KMS-11 (cell line): ENCODE results near the gene CRTC1.

Source experiments
- H2AFZ ChIP-seq: fragments of 200-600 bp; sonication (generic); 2 replicates; pipeline ENCODE4 v1.6.1; 2016; ENCODE audit warnings: antibody characterized with exemption, mixed run types, low read depth
- H3K27ac ChIP-seq: fragments of 200-600 bp; sonication (generic); 2 replicates; pipeline ENCODE4 v1.6.1; 2016; ENCODE audit warnings: mild to moderate bottlenecking, mixed run types
- H3K27me3 ChIP-seq: fragments of 200-600 bp; sonication (generic); 2 replicates; pipeline ENCODE4 v1.6.1; 2017; ENCODE audit warnings: mild to moderate bottlenecking, low read depth, mixed run types, moderate library complexity; ENCODE audit not compliant: insufficient read depth
- H3K36me3 ChIP-seq: fragments of 200-600 bp; sonication (generic); 2 replicates; pipeline ENCODE4 v1.6.1; 2017; ENCODE audit warnings: mild to moderate bottlenecking, mixed run types; ENCODE audit not compliant: insufficient read depth
- H3K4me1 ChIP-seq: fragments of 200-600 bp; sonication (generic); 2 replicates; pipeline ENCODE4 v1.6.1; 2016; ENCODE audit warnings: mild to moderate bottlenecking, low read depth, mixed run types; ENCODE audit not compliant: poor library complexity, severe bottlenecking
- H3K4me2 ChIP-seq: fragments of 200-600 bp; sonication (generic); 2 replicates; pipeline ENCODE4 v1.7.0; 2016; ENCODE audit warnings: mild to moderate bottlenecking, mixed run types
- H3K4me3 ChIP-seq: fragments of 200-600 bp; sonication (generic); IDR thresholded peaks from 2 replicates; pipeline ENCODE4 v1.6.1; 2017; ENCODE audit warnings: low read depth, low read length, mixed read lengths; ENCODE audit not compliant: insufficient read depth
- H3K79me2 ChIP-seq: fragments of 200-600 bp; sonication (generic); 2 replicates; pipeline ENCODE4 v1.6.1; 2016; ENCODE audit warnings: low read depth, mixed run types; ENCODE audit not compliant: insufficient read depth
- H3K9ac ChIP-seq: fragments of 200-600 bp; sonication (generic); 2 replicates; pipeline ENCODE4 v1.6.1; 2016; ENCODE audit warnings: mild to moderate bottlenecking, mixed run types
- H4K20me1 ChIP-seq: fragments of 200-600 bp; sonication (generic); 2 replicates; pipeline ENCODE4 v1.6.1; 2016; ENCODE audit warnings: mild to moderate bottlenecking, mixed run types; ENCODE audit not compliant: insufficient read depth
- CTCF ChIP-seq: fragments of 200-600 bp; sonication (generic); conservative IDR thresholded peaks from 2 replicates; pipeline ENCODE4 v1.6.1; 2017; ENCODE audit warnings: low read depth, mild to moderate bottlenecking, antibody characterized with exemption, low read length, moderate library complexity, mixed read lengths

The CRTC1 gene

GRCh38 chr19:18713550-18714117, 30.2 kb downstream of the CRTC1 start:
- Histone ChIP-seq H3K36me3 (no peaks in the 10 kb centered on the region), H3K9ac (no peak overlapping the region), H3K4me2 (no peak overlapping the region), H2AFZ (no peak overlapping the region), H4K20me1 (no peaks in the 10 kb centered on the region), H3K4me3 (no peak overlapping the region), H3K27ac (no peak overlapping the region), H3K79me2 (no peaks in the 10 kb centered on the region), H3K27me3 (no peaks in the 10 kb centered on the region), H3K4me1 (no peaks in the 10 kb centered on the region)
- no peak for TF ChIP-seq CTCF

GRCh38 chr19:18715416-18715815, 31.9 kb downstream of the CRTC1 start:
- no peaks in the 10 kb centered on the region for H3K4me1 ChIP-seq
- H4K20me1 ChIP-seq: no peaks in the 10 kb centered on the region
- H3K27ac ChIP-seq: no peak overlapping the region
- H3K27me3 ChIP-seq: no peaks in the 10 kb centered on the region
- H3K79me2 ChIP-seq: no peaks in the 10 kb centered on the region
- H2AFZ ChIP-seq: no peak overlapping the region
- no peaks in the 10 kb centered on the region for H3K36me3 ChIP-seq
- H3K4me2 ChIP-seq: no peak overlapping the region
- no peak overlapping the region for H3K4me3 ChIP-seq
- H3K9ac ChIP-seq: no peak overlapping the region
- no peak for TF ChIP-seq CTCF

- Histone ChIP-seq H3K4me2 (no peak overlapping the region), H3K79me2 (no peaks in the 10 kb centered on the region), H2AFZ (no peak overlapping the region), H3K36me3 (no peaks in the 10 kb centered on the region), H3K4me3 (no peak overlapping the region), H3K4me1 (no peaks in the 10 kb centered on the region), H3K27me3 (no peaks in the 10 kb centered on the region), H3K9ac (no peak overlapping the region), H4K20me1 (no peaks in the 10 kb centered on the region), H3K27ac (no peak overlapping the region)
- no peak for TF ChIP-seq CTCF
Observed at GRCh38 chr19:18716857-18717256, 33.4 kb downstream of the CRTC1 start.

GRCh38 chr19:18717601-18718000, 34.1 kb downstream of the CRTC1 start:
- H3K27me3 ChIP-seq: no peaks in the 10 kb centered on the region
- no peak overlapping the region for H3K4me3 ChIP-seq
- TF ChIP-seq CTCF: no peak
- no peak overlapping the region for H3K4me2 ChIP-seq
- H3K79me2 ChIP-seq: no peaks in the 10 kb centered on the region
- no peak overlapping the region for H2AFZ ChIP-seq
- H3K27ac ChIP-seq: no peak overlapping the region
- H3K9ac ChIP-seq: no peak overlapping the region
- no peaks in the 10 kb centered on the region for H3K4me1 ChIP-seq
- no peaks in the 10 kb centered on the region for H4K20me1 ChIP-seq
- no peaks in the 10 kb centered on the region for H3K36me3 ChIP-seq
